Skeletal muscle tissue (tissue), 4 donors: ENCODE measurements around the gene KIF3A. TPM values are rescaled to one million over a fixed set of nuclear protein-coding genes. Genes with fewer than 3 reads are reported as not detected.

ENCODE experiments used
- H3K27ac ChIP-seq: one replicate; pipeline ENCODE4 v1.7.0; 2013; ENCODE audit warnings: mild to moderate bottlenecking, low read depth, low read length, inconsistent platforms
- H3K27me3 ChIP-seq, 3 donors: one replicate each; pipeline ENCODE4 v1.7.0; 2013; ENCODE audit warnings: low read length in 3 of 3; ENCODE audit not compliant: control insufficient read depth in 3 of 3, insufficient read depth in 3 of 3
- H3K36me3 ChIP-seq, 3 donors: one replicate each; pipeline ENCODE4 v1.7.0; 2013; ENCODE audit warnings: low read length in 3 of 3; ENCODE audit not compliant: control insufficient read depth in 3 of 3, insufficient read depth in 3 of 3
- H3K4me1 ChIP-seq, 3 donors: one replicate each; pipeline ENCODE4 v1.7.0; 2013; ENCODE audit warnings: low read length in 3 of 3, mild to moderate bottlenecking in 3 of 3; ENCODE audit not compliant: control insufficient read depth in 3 of 3, insufficient read depth in 3 of 3
- H3K4me3 ChIP-seq, 3 donors: one replicate each; pipeline ENCODE4 v1.7.0; 2013; ENCODE audit warnings: low read length in 3 of 3
- H3K9ac ChIP-seq, 3 donors: one replicate each; pipeline ENCODE4 v1.7.0; 2013; ENCODE audit warnings: low read length in 3 of 3, mild to moderate bottlenecking in 3 of 3, moderate library complexity in 2 of 3, low read depth in 1 of 3
- H3K9me3 ChIP-seq, 3 donors: one replicate each; pipeline ENCODE4 v1.7.0; 2013; ENCODE audit warnings: low read length in 3 of 3; ENCODE audit not compliant: control insufficient read depth in 3 of 3
- total RNA-seq: library from RNA; depleted of rRNA; stranded (reverse); fragments of >200 nt; gene quantifications from one replicate; pipeline ENCODE4 v1.2.3, GENCODE V29; 2014
- donor health status: Osteomylitis.

KIF3A gene
- total RNA-seq, 1 donor from 2014 or later, result 6.3 TPM

- Histone ChIP-seq H3K27ac (no peak overlapping the region), H3K27me3 (peaks cover 0 to 3% (median under 1%) of the 10 kb centered on the region in 3 donors), H3K9ac (no peak overlapping the region), H3K4me1 (no peaks in the 10 kb centered on the region), H3K4me3 (no peak overlapping the region), H3K36me3 (no peaks in the 10 kb centered on the region), H3K9me3 (no peaks in the 10 kb centered on the region)
Observed at GRCh38 chr5:132673488-132673887, 63.9 kb downstream of the KIF3A start.

DNA sequence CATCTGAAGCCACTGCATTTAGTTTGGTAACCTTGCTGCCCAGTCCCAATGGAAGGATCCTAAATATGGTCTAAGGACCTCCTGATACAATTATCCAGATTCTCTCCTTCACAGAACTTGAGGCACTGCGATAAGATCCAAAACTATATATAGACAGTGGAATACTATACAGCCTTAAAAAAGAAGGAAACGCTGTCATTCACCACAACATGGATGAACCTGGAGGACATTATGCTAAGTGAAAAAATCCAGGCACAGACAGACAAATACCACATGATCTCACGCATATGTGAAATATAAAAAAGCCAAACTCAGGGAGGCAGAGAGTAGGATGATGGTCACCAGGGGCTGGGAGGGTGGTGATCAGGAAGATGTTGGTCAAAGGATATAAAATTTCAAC lies 66.3 kb downstream of the KIF3A start:
- Histone ChIP-seq H3K27ac (no peak overlapping the region), H3K4me1 (no peaks in the 10 kb centered on the region), H3K27me3 (peaks cover 0 to 18% (median 8%) of the 10 kb centered on the region in 3 donors), H3K9me3 (no peaks in the 10 kb centered on the region), H3K4me3 (no peak overlapping the region), H3K36me3 (no peaks in the 10 kb centered on the region), H3K9ac (no peak overlapping the region)

GRCh38 chr5:132669966-132670882 lies 67.1 kb downstream of the KIF3A start:
- Histone ChIP-seq H3K4me3 (no peak overlapping the region), H3K9me3 (no peaks in the 10 kb centered on the region), H3K9ac (no peak overlapping the region), H3K27ac (no peak overlapping the region), H3K4me1 (no peaks in the 10 kb centered on the region), H3K27me3 (peaks cover 0 to 18% (median 8%) of the 10 kb centered on the region in 3 donors), H3K36me3 (no peaks in the 10 kb centered on the region)

DNA sequence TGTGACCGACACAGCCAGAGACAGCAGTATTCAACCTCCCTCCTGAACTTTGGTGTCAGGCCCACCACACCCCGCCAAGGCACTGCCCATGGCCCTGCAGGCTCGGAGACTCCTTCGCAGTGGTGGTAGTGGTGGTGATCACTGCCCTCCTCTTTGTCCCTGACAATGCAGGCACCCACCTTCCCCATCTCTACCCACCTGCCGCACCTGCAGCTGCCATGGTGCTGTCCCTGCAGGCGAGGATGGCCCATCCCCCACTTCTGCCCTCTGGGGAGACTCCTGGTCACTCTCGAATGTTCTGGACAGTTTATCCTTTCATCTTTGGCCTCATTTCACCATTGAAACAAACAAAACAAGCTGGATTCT lies 67.9 kb downstream of the KIF3A start:
- no peak overlapping the region for H3K9ac ChIP-seq
- H3K36me3 ChIP-seq, result no peaks in the 10 kb centered on the region
- H3K27me3 ChIP-seq, result peaks cover 0 to 18% (median 8%) of the 10 kb centered on the region in 3 donors
- H3K4me3 ChIP-seq, result no peak overlapping the region
- H3K27ac ChIP-seq, result no peak overlapping the region
- no peaks in the 10 kb centered on the region for H3K4me1 ChIP-seq
- no peaks in the 10 kb centered on the region for H3K9me3 ChIP-seq

DNA sequence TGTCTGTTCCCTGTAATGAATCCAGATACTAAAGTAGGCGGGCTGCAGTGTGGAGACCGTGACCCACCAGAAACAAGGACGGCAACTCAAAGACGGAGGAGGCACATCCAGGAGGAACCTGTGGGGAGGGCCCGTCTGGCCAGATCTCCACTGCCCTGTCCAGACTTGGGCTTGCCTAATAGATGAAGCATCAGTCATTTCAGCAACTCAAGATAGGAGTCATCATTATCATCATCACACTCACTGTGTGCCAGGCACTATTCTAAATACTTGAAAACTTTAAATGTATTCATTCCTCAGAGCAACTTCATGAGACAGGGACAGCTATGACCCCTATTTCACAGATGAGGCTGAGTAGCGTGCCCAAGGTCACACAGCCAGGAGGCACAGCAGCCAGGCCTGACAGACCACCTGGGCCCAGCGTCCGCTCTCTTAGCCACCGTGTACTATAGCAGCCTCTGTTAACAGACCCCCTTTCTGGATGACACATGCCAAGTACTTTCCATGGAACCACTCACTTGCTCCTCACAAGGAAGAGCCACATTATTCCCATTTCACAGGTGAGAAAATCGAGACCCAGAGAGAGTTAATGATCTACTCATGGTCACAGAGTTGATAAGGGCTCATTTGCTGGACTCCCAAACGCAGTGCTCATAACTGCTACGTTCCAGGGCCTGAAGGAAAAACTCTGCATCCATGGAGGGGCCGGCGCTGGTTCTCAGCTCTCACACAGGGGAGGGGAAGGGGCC lies 68.5 kb downstream of the KIF3A start:
- Histone ChIP-seq H3K9me3 (no peaks in the 10 kb centered on the region), H3K4me3 (no peak overlapping the region), H3K4me1 (no peaks in the 10 kb centered on the region), H3K36me3 (no peaks in the 10 kb centered on the region), H3K9ac (no peak overlapping the region), H3K27ac (no peak overlapping the region), H3K27me3 (peaks cover 0 to 18% (median 8%) of the 10 kb centered on the region in 3 donors)

GRCh38 chr5:132667761-132668705 lies 69.3 kb downstream of the KIF3A start:
- H3K4me3 ChIP-seq, result no peak overlapping the region
- H3K9me3 ChIP-seq, result no peaks in the 10 kb centered on the region
- H3K4me1 ChIP-seq, result no peaks in the 10 kb centered on the region
- no peak overlapping the region for H3K9ac ChIP-seq
- H3K27ac ChIP-seq, result no peak overlapping the region
- no peaks in the 10 kb centered on the region for H3K36me3 ChIP-seq
- peaks cover 0 to 18% (median 8%) of the 10 kb centered on the region in 3 donors for H3K27me3 ChIP-seq

GRCh38 chr5:132667309-132667708 lies 70.0 kb downstream of the KIF3A start:
- Histone ChIP-seq H3K36me3 (no peaks in the 10 kb centered on the region), H3K4me1 (no peaks in the 10 kb centered on the region), H3K4me3 (no peak overlapping the region), H3K9ac (no peak overlapping the region), H3K9me3 (no peaks in the 10 kb centered on the region), H3K27me3 (peaks cover 0 to 18% (median 8%) of the 10 kb centered on the region in 3 donors), H3K27ac (no peak overlapping the region)

DNA sequence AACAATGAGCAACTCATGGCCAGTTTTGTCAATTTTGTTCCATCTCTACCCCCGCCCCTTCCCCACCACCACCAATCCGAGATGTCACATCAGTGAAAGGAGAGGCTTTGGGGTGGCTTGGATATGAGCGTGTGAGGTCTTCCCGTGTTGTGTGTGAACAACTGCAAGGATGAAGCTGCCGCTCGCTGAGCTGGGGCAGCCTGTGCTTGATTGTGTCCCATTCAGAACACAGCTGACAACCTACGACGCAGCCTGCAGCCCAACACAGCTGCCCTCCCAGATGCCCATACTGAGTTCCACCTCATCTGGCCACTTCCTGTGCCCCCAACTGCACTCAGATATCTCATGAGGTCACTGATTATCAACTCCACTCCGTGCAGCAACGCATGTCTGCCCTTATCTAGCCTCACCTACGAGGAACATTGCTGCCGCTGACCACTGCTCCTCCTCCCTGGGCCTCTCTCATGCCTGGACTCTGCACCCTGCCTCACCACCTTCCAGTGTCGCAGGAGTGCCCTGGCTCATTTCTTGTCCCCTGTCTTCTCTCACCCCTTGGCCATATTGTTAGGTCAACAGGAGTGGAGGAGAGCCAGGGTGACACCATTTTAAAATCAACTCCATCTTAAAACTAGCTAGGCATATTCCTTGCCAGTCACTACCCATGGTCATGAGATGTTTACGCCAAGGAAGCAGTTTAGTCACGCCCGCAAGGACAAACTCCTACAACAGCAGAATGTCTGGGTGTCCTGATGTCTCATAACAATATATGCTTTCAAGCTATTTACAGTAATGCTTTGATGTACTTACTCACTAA lies 70.8 kb downstream of the KIF3A start:
- H3K4me1 ChIP-seq, result no peaks in the 10 kb centered on the region
- H3K27me3 ChIP-seq, result peaks cover 0 to 18% (median 8%) of the 10 kb centered on the region in 3 donors
- H3K36me3 ChIP-seq, result no peaks in the 10 kb centered on the region
- no peak overlapping the region for H3K9ac ChIP-seq
- no peak overlapping the region for H3K27ac ChIP-seq
- no peaks in the 10 kb centered on the region for H3K9me3 ChIP-seq
- H3K4me3 ChIP-seq, result no peak overlapping the region

GRCh38 chr5:132665574-132666080 lies 71.7 kb downstream of the KIF3A start:
- Histone ChIP-seq H3K36me3 (no peaks in the 10 kb centered on the region), H3K4me3 (no peak overlapping the region), H3K9ac (no peak overlapping the region), H3K9me3 (no peaks in the 10 kb centered on the region), H3K27me3 (peaks cover 0 to 18% (median 8%) of the 10 kb centered on the region in 3 donors), H3K4me1 (no peaks in the 10 kb centered on the region), H3K27ac (no peak overlapping the region)
